GM12878 (cell line): ENCODE measurements around the gene ATCAY. TPM values are rescaled to one million over a fixed set of nuclear protein-coding genes. Genes with fewer than 3 reads are reported as not detected.

Source experiments
- ATAC-seq: fragments of 200-7000 bp; cut with Tn5 transposase; 3 replicates; pipeline ENCODE4 v1.9.1; 2020; ENCODE audit warnings: mild to moderate bottlenecking, moderate library complexity
- BruUV-seq: library from RNA; stranded (reverse); fragments of 400-500 nt; replicated peaks from 2 replicates; lab custom pipeline; 2021; lab: Mats Ljungman, UMichigan
- CTCF ChIA-PET: fragments of 300-600 bp; sonication (Branson Sonifier 250); formaldehyde crosslinking; extraction: SDS; loops from one replicate; lab custom pipeline; 2021; ENCODE audit warnings: inconsistent platforms; lab: Yijun Ruan, JAX
- POLR2A ChIA-PET: fragments of 350-600 bp; formaldehyde crosslinking; extraction: SDS; loops from one replicate; lab custom pipeline; 2021; ENCODE audit warnings: inconsistent platforms; lab: Charles Lee
- RAD21 ChIA-PET: fragments of 300-600 bp; sonication (Branson Sonifier 250); formaldehyde crosslinking; loops from one replicate; lab custom pipeline; 2023; ENCODE audit warnings: antibody characterized with exemption; ENCODE audit not compliant: unreplicated experiment; lab: Charles Lee
- SMC1A ChIA-PET: fragments of 300-600 bp; sonication (Branson Sonifier 250); formaldehyde crosslinking; loops from one replicate; lab custom pipeline; 2023; ENCODE audit not compliant: unreplicated experiment, uncharacterized antibody; lab: Charles Lee
- DNase-seq: peaks from one replicate; pipeline ENCODE4 v3.0.0-alpha.2; 2011; ENCODE audit warnings: low read depth, low spot score
- FAIRE-seq: peaks from 3 replicates; lab custom pipeline; 2011; peaks lifted over from hg19 to GRCh38; lab: Jason Lieb, UNC
- H2AFZ ChIP-seq: 2 replicates; pipeline ENCODE4 v1.6.0; 2011; ENCODE audit warnings: low read depth, low read length, control low read depth; ENCODE audit not compliant: control insufficient read depth
- H3K27ac ChIP-seq: 2 replicates; pipeline ENCODE4 v1.5.1; 2011; ENCODE audit warnings: control low read depth; ENCODE audit not compliant: control insufficient read depth, insufficient read depth
- H3K27me3 ChIP-seq, 2 experiments: replicated peaks in 1 of 2; 2 replicates each; pipeline versions ENCODE4 v1.6.0 to v1.6.1; 2011; ENCODE audit warnings: low read length in 1 of 2; ENCODE audit not compliant: control insufficient read depth in 2 of 2, insufficient read depth in 2 of 2
- H3K36me3 ChIP-seq, 2 experiments: 2 replicates each; pipeline ENCODE4 v1.5.1; 2011; ENCODE audit warnings: low read length in 1 of 2; ENCODE audit not compliant: control insufficient read depth in 2 of 2, insufficient read depth in 2 of 2
- H3K4me1 ChIP-seq: 2 replicates; pipeline ENCODE4 v1.6.1; 2011; ENCODE audit warnings: mild to moderate bottlenecking, low read length, moderate library complexity, mixed read lengths; ENCODE audit not compliant: control insufficient read depth, insufficient read depth
- H3K4me2 ChIP-seq: 2 replicates; pipeline ENCODE4 v1.6.0; 2011; ENCODE audit warnings: control low read depth; ENCODE audit not compliant: control insufficient read depth, insufficient read depth
- H3K4me3 ChIP-seq: fragments of 200-600 bp; sonication (generic); 2 replicates; pipeline ENCODE4 v1.5.1; 2016
- H3K79me2 ChIP-seq: 2 replicates; pipeline ENCODE4 v1.6.0; 2011; ENCODE audit warnings: low read length; ENCODE audit not compliant: control insufficient read depth, insufficient read depth
- H3K9ac ChIP-seq: 2 replicates; pipeline ENCODE4 v1.8.0; 2011; ENCODE audit warnings: low read length, control low read depth, mixed read lengths; ENCODE audit not compliant: control insufficient read depth, insufficient read depth
- H3K9me3 ChIP-seq: replicated peaks from 3 replicates; pipeline ENCODE4 v1.5.1; 2011; ENCODE audit warnings: mild to moderate bottlenecking, low read length; ENCODE audit not compliant: control insufficient read depth, insufficient read depth
- H4K20me1 ChIP-seq: 2 replicates; pipeline ENCODE4 v1.6.0; 2011; ENCODE audit not compliant: control insufficient read depth, insufficient read depth
- CBFB ChIP-seq: IDR thresholded peaks from 2 replicates; pipeline ENCODE4 v1.6.1; 2016; ENCODE audit warnings: antibody characterized with exemption, low read depth
- EGR1 ChIP-seq, 2 experiments: IDR thresholded peaks; 1 replicate in 1 of 2; 2 replicates in 1 of 2; pipeline ENCODE4 v1.6.1; 2011 to 2012; ENCODE audit warnings: low read depth in 2 of 2, low read length in 2 of 2, borderline replicate concordance in 1 of 2, mild to moderate bottlenecking in 1 of 2, moderate library complexity in 1 of 2
- MTA3 ChIP-seq: IDR thresholded peaks from 2 replicates; pipeline ENCODE4 v1.6.1; 2012; ENCODE audit warnings: low read length, inconsistent platforms, borderline replicate concordance
- MYC ChIP-seq: IDR thresholded peaks from 2 replicates; pipeline ENCODE4 v1.6.1; 2011; ENCODE audit warnings: mild to moderate bottlenecking, low read length, moderate library complexity, inconsistent platforms; ENCODE audit not compliant: insufficient read depth, insufficient replicate concordance, insufficient read length, severe bottlenecking
- RAD21 ChIP-seq: IDR thresholded peaks from 2 replicates; pipeline ENCODE4 v1.6.1; 2011; ENCODE audit warnings: mild to moderate bottlenecking, low read depth, low read length, moderate library complexity; ENCODE audit not compliant: insufficient read depth
- SMC3 ChIP-seq: IDR thresholded peaks from 2 replicates; pipeline ENCODE4 v1.6.1; 2011; ENCODE audit warnings: low read length, improper control_type of control experiment, borderline replicate concordance
- SRF ChIP-seq, 2 experiments: IDR thresholded peaks; 2 replicates each; pipeline ENCODE4 v1.6.1; 2011; ENCODE audit warnings: low read depth in 2 of 2, low read length in 2 of 2, mild to moderate bottlenecking in 1 of 2, moderate library complexity in 1 of 2
- TCF12 ChIP-seq: IDR thresholded peaks from 2 replicates; pipeline ENCODE4 v1.6.1; 2011; ENCODE audit warnings: low read depth, mild to moderate bottlenecking, low read length
- YBX1 ChIP-seq: fragments of 450-650 bp; IDR thresholded peaks from 2 replicates; pipeline ENCODE4 v1.6.1; 2016; ENCODE audit warnings: antibody characterized with exemption
- ZBED1 ChIP-seq: IDR thresholded peaks from 2 replicates; pipeline ENCODE4 v1.6.1; 2016; ENCODE audit warnings: borderline replicate concordance
- WGBS: methylation state at CpG from one replicate; pipeline ENCODE4 v1.1.6; 2016; ENCODE audit warnings: low lambda C conversion rate; ENCODE audit not compliant: insufficient replicate concordance, insufficient coverage; ENCODE audit errors: missing lambda C conversion rate; 5-methylcytosine and 5-hydroxymethylcytosine counted together
- in situ Hi-C: fragments of 300-500 bp; cut with MboI; formaldehyde crosslinking; loops from 9 replicates; pipeline ENCODE4 v1.14.3; 2018; ENCODE audit warnings: mixed read lengths
- intact Hi-C: fragments of 100-400 bp; cut with micrococcal nuclease; formaldehyde crosslinking; loops from one replicate; pipeline ENCODE4 v1.14.2; 2022; ENCODE audit not compliant: unreplicated experiment
- polyA plus RNA-seq, 11 experiments: library from polyadenylated mRNA; depleted of rRNA in 4 of 11; unstranded in 6 of 11; stranded (reverse) in 5 of 11; fragments of >200 nt; fragmentation: Nextera tagmentation in 4 of 11; fragmentation: Illumina TruSeq in 1 of 11; extraction: Ambion mirVana in 4 of 11; extraction: Trizol in 1 of 11; gene quantifications; 1 replicate in 1 of 11; 2 replicates in 10 of 11; pipeline versions ENCODE4 v1.2.1 to v1.2.3, GENCODE V29; 2011 to 2016; ENCODE audit warnings: inconsistent platforms in 2 of 11, missing spikeins in 2 of 11, low read depth in 1 of 11
- total RNA-seq, 4 experiments: library from RNA; depleted of rRNA in 3 of 4; stranded (reverse); fragments of >200 nt in 3 of 4; fragmentation: Illumina TruSeq in 1 of 4; extraction: Trizol in 1 of 4; gene quantifications; 2 replicates each; pipeline versions ENCODE4 v1.2.1 to v1.2.3, GENCODE V29; 2013 to 2021
- TF ChIP-seq, protein P1 (sequence below), 3 experiments: IDR thresholded peaks in 2 of 3; conservative IDR thresholded peaks in 1 of 3; 2 replicates each; pipeline ENCODE4 v1.5.1; 2011; ENCODE audit warnings: low read depth in 3 of 3, low read length in 3 of 3, mild to moderate bottlenecking in 3 of 3, control low read depth in 2 of 3, moderate library complexity in 2 of 3, inconsistent platforms in 1 of 3, mixed read lengths in 1 of 3; ENCODE audit not compliant: control insufficient read depth in 2 of 3, insufficient read depth in 1 of 3; ENCODE audit errors: extremely low read depth in 1 of 3

ATCAY gene
- total and polyA plus RNA-seq, 10 of the 15 experiments (the other 5 are each of a cell fraction or from before 2014, with no cell fraction given) = under 0.01 to 0.04 (median 0.02) TPM; not detected in 4

DNA sequence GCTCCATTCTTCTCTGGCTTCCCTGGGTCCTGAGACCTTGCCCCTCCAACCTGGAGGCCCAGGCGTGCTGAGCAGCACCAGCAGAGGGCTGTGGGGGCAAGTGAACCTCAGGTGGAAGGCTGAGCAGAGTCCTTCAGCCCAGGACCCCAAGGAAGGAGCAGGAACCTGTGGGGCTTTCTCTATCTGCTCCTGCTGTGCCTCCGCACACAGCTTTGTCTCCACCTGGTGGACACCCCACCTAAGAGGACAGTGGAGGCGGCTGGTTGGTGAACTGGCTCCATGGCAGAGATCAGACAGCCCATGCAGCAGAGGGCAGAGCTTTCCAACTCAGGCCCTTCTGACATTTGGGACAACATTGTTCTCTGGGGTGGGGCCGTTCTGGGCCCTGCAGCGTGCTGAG lies 31.4 kb upstream of the ATCAY start:
- WGBS = 11% methylated on average over 5 of the region's 5 CpGs
- in situ Hi-C loops (no loop called here), intact Hi-C loops (no loop called here)
- ChIA-PET POLR2A (interaction anchor here (0.6 kb wide), 1 partner anchor 314 kb away, joined by 3 read pairs; no protein-coding TSS in a partner anchor), RAD21 (no interaction called here), SMC1A (no interaction called here), CTCF (interaction anchor here (0.6 to 1.7 kb wide), 6 partner anchors 10 to 359 kb away, joined by 3 to 4 read pairs (median 3); no protein-coding TSS in a partner anchor)
- H3K36me3 ChIP-seq = no peaks in the 10 kb centered on the region
- no peak overlapping the region for H3K4me3 ChIP-seq
- no TSS peak for BruUV-seq
- H3K4me2 ChIP-seq = no peak overlapping the region
- FAIRE-seq (no peak), DNase-seq (no peak), ATAC-seq (peak; percentile 52; the same call in 2 of the 3 replicates)
- H3K4me1 ChIP-seq = no peaks in the 10 kb centered on the region
- peaks cover 8% of the 10 kb centered on the region; the same call in 2 of the 3 replicates for H3K9me3 ChIP-seq
- H3K79me2 ChIP-seq = no peaks in the 10 kb centered on the region
- H3K9ac ChIP-seq = no peak overlapping the region
- H3K27ac ChIP-seq = no peak overlapping the region
- H4K20me1 ChIP-seq = no peaks in the 10 kb centered on the region
- no peak overlapping the region for H2AFZ ChIP-seq
- no peak for TF ChIP-seq MTA3
- TF ChIP-seq TCF12 = 0 out of 2 replicates have a peak, but pooled peaks have one; percentile 6
- TF ChIP-seq ZBED1 = no peak
- TF ChIP-seq EGR1 (IDR thresholded peaks at IDR 0.05; ENCODE audit: borderline replicate concordance in 1 of 2, low read depth in 2 of 2, low read length in 2 of 2) = no peak
- peak; percentile 20; the same call in 1 of the 2 replicates for TF ChIP-seq SMC3
- TF ChIP-seq SRF (IDR thresholded peaks at IDR 0.05; ENCODE audit: low read depth in 2 of 2, low read length in 2 of 2) = no peak
- no peak for TF ChIP-seq MYC
- no peak for TF ChIP-seq CBFB
- TF ChIP-seq YBX1 = no peak
- TF ChIP-seq, protein P1, sequence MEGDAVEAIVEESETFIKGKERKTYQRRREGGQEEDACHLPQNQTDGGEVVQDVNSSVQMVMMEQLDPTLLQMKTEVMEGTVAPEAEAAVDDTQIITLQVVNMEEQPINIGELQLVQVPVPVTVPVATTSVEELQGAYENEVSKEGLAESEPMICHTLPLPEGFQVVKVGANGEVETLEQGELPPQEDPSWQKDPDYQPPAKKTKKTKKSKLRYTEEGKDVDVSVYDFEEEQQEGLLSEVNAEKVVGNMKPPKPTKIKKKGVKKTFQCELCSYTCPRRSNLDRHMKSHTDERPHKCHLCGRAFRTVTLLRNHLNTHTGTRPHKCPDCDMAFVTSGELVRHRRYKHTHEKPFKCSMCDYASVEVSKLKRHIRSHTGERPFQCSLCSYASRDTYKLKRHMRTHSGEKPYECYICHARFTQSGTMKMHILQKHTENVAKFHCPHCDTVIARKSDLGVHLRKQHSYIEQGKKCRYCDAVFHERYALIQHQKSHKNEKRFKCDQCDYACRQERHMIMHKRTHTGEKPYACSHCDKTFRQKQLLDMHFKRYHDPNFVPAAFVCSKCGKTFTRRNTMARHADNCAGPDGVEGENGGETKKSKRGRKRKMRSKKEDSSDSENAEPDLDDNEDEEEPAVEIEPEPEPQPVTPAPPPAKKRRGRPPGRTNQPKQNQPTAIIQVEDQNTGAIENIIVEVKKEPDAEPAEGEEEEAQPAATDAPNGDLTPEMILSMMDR (IDR thresholded peaks at IDR 0.05 in 2 of 3, conservative IDR thresholded peaks at IDR 0.05 in 1 of 3; ENCODE audit: control insufficient read depth in 2 of 3, extremely low read depth in 1 of 3, insufficient read depth in 1 of 3, low read depth in 3 of 3, low read length in 3 of 3) = peak; percentile 35 to 41 (median 39); a peak in 4 of 6 replicates
- TF ChIP-seq RAD21 = peak; percentile 57
- H3K27me3 ChIP-seq = no peaks in the 10 kb centered on the region
